Activated T-cell treated with anti-CD3 and anti-CD28 coated beads for 24 hours (primary cell): ENCODE data around the gene AKT3.
"Not testable (repeated sequence)": the region's sequence is repeated elsewhere in the genome, so short reads cannot be mapped to it uniquely, and the experiment has no call there.

Experiments
- DNase-seq: peaks from one replicate; pipeline ENCODE4 v3.0.0-alpha.2; 2020; ENCODE audit warnings: low read depth

The AKT3 gene

GRCh38 chr1:243783714-243784113 lies 66.3 kb downstream of the AKT3 start:
- DNase-seq, result no peak

DNA sequence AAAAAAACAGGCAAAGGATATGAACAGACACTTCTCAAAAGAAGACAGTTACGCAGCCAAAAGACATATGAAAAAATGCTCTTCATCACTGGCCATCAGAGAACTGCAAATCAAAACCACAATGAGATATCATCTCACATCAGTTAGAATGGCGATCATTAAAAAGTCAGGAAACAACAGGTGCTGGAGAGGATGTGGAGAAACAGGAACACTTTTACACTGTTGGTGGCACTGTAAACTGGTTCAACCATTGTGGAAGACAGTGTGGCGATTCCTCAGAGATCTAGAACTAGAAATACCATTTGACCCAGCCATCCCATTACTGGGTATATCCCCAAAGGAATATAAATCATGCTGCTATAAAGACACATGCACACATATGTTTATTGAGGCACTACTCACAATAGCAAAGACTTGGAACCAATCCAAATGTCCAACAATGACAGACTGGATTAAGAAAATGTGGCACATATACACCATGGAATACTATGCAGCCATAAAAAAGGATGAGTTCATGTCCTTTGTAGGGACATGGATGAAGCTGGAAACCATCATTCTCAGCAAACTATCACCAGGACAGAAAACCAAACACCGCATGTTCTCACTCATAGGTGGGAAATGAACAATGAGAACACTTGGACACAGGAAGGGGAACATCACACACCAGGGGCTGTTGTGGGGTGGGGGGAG lies 77.5 kb downstream of the AKT3 start:
- DNase-seq, result not testable (repeated sequence)

DNA sequence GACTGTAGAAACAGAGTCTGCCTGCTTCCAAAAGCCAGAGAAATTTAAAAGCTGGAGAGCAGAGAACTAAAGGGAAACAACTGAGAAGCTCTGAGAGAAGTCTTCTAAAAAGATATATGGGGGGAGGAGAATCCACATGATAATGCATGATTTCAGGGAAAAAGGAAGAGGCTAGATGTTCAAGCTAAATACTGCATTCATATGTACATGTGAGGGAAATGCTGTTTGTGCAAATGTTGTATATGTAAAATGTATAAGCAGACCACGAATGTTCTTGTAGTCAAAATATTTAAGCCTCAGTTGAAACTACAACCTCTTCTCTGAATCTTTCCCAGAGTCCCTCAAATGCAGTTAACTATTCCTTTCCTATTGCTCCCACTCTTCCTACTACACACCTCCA lies 79.2 kb downstream of the AKT3 start:
- DNase-seq, result no peak

- no peak for DNase-seq
Observed at GRCh38 chr1:243765676-243766075, 84.4 kb downstream of the AKT3 start.

DNA sequence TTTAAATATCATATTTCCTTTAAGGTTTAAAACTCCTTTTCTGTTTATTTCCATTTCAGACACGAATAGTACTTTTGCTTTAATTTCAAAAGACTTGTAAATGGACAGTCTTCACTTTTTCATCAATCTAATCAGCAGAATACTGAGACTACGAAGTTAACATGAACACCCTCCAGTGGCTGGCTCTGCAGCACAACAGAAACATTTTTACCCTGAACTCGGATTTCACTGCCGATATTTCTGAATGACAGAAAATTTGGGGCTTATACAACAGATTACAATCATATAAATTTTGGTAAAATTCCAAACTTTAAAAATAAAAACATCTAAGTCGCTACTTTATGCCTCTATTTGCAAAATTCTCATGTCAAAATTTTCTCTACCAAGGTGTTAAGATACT lies 86.2 kb downstream of the AKT3 start:
- no peak for DNase-seq

DNA sequence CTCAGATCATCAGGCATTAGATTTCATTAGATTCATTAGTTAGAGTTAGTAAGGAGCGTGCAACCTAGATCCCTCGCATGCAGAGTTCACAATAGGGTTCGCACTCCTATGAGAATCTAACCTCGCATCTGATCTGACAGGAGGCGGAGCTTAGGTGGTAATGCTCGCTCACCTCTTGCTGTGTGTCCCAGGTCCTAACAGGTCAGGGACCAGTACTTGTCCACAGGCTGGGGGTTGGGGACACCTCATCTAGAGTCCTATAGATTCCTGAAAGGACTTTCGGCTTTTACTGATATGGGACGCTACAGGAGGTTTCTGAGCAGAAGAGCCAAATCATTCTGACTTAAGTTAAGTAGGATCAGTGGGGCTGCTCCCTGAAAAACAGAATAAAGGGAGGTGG lies 91.4 kb downstream of the AKT3 start:
- DNase-seq, result no peak

DNA sequence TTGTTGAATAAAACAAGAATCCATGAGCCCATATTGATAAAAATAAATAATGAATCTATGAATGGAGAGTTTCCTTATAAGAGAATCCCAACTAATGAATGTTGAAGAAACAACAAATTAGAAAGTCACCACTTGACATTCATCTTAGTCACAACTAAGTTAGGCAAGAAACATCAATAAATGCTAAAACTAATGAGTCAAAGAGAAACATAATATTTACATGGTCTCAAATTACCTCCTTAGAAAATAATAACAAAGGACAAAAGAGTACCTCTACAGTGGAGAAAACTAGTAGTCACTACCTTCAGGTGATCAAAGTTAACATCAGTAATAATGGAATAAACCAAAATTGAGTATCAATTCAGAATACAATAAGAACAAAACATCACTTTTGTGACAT lies 93.5 kb downstream of the AKT3 start:
- DNase-seq, result no peak

GRCh38 chr1:243754348-243754747 lies 95.7 kb downstream of the AKT3 start:
- no peak for DNase-seq

DNA sequence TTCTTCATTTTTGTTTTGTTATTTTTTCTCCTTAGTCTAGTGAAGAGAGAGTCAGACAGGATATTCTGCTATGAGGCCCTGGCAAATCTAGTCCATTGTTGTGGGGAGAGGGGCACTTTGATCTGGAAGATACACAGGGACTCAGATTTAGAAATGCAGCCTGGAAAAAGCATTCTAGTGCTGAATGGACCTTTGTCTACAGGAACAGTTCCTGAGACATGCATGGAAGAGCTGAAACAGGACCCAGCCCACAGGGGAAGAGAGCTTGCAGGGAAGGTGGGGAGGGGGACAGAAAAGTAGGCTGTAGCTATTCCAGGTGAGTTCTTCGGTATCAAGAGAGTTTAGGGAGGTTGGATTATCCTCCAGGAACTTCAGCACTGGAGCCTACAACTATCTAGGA lies 98.5 kb downstream of the AKT3 start:
- no peak for DNase-seq

- DNase-seq, result peak; percentile 12
Observed at GRCh38 chr1:243748706-243749283, 101.2 kb downstream of the AKT3 start.

- DNase-seq, result no peak
Observed at GRCh38 chr1:243748227-243748626, 101.8 kb downstream of the AKT3 start.

GRCh38 chr1:243746751-243747150 lies 103.3 kb downstream of the AKT3 start:
- no peak for DNase-seq

DNA sequence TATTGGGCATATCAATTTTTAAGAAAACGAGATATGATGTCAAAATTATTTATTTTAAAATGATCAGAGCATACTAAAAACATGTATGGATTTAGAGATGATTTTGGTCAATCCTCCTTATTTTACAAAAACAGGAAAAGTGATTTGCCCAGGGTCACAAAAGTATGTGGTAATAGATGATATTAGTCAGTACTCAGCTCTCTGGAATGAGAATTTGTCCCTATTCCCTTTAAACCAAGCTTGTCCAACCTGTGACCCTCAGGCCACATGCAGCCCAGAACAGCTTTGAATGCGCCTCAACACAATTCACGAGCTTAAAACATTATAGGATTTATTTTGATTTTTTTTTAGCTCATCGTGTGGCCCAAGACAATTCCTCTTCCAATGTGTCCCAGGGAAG lies 104.7 kb downstream of the AKT3 start:
- DNase-seq, result no peak

- DNase-seq, result no peak
Observed at GRCh38 chr1:243742819-243743218, 107.2 kb downstream of the AKT3 start.

DNA sequence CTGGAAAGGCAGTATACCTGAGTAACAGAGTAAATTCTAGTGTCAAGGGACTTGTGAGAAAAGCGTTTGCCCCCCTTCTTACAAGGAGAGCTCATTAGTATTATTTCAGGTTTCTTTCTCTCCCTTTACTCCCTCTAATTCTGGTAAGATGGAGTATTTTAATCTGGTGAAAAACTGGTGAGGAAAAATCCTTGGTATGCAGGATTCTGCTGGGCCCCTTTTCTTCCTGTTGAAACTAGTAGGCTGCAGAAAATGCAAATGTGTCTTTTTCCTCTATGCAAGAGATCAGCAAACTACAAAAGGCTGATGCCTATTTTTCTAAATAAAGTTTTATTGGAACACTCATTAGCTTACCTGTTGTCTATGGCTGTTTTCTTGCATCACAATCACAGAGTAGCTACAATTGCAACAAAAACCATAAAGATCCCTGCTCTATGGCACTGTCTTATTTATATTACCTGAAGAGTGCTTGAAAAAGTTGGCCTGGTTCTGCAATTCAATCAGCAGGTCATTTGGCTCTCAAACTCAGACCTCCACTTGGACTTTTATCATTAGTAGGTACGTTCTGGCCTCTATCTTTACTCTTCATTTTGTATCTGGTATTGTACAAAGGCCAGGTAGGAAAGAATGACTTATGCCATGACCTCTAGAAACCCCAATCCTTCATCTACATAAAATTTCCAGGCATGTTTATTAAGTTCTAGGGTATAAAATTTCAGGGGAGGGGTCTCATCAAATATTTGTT lies 109.6 kb downstream of the AKT3 start:
- no peak for DNase-seq

DNA sequence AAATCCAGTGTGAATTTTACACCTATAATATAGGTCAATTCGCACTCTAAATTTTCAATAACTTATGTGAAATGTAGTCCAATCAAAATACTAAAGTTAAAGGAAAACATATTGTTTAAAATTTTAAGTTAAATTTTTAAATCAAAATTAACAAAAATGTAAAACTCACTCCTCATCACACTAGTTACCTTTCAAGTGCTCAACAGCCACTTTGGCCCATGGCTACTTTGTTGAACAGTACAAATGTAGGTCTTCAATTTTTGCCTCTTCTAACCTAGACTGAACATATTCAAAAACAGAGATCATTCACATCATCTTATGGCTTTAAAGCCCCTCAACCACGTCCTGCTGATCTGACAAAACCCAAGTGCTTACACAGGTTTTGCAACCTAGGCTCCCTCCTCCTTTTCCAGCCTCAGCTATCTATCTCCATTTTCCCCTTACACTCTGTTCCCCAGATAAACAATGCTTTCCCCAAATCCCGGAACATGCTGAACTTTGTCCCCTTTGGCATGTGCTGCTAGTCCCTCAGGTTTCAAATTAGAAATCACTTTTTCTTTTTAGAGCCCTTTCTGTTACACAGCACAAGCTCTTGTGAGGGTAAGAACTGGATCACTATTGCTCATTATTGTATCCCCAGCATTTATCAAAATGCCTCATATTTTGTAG lies 110.6 kb downstream of the AKT3 start:
- DNase-seq, result no peak

GRCh38 chr1:243738020-243738419 lies 112.0 kb downstream of the AKT3 start:
- DNase-seq, result no peak

DNA sequence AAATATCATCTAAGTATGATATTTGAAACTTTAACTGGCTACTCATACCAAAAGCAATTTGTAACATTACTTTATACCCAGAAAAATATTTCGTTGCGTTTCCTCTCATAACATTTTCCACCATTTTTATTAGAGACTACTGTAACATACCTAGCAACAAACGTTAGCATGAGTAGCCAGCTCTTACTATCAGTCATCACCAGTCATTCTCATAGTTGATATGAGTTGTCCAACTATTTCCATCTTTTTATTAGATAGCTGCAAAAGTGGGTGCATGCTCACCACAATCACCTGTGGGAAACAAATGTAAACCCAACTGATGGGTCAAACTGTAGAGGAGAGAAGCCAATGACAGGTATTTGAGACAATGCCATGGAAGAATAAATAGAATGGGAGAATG lies 114.6 kb downstream of the AKT3 start:
- no peak for DNase-seq

- no peak for DNase-seq
Observed at GRCh38 chr1:243734308-243734695, 115.7 kb downstream of the AKT3 start.

DNA sequence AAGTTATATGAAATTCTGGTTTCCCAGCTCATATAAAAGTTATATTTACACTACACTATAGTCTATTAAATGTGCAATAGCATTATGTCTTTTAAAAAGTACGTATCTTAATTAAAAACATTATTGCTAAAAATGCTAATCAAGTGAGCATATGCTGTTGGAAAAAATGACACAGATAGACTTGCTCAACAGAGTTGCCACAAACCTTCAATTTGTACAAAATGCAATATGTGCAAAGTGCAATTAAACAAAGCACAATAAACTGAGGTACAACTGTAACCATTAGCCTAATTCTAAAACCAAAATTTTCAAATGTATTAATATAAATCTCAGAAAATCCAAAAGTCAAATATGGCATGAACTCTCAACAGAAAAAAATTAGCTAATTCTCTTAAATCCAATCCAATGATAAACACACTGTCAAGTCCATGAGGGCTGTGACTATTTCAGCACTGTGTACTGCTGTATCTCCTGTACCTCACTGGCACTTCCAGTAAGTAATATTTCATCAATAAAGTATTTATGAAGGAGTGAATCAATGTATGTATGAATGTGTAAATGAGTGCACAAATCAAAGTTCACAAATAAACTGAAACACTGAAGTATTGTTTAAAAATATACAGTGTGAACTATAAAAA lies 116.3 kb downstream of the AKT3 start:
- DNase-seq, result no peak

DNA sequence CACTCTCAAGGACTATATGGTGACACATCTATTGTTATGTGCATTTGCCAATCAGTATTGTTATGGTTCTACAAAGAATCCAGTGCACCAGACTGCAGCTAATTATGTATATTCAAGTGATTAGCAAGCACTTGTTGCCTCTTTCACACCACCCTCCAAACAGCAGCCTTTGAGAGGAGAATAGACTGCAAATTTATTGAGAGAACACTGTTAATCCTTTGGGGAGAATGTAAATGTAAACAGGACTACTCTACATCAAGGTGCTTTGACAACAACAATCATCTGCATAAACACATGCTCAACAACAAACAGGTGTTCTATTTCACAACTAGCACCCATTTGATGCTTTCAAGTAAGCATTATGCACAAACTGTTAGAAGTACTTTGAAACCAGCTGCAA lies 117.4 kb downstream of the AKT3 start:
- no peak for DNase-seq

GRCh38 chr1:243731974-243732625 lies 117.9 kb downstream of the AKT3 start:
- DNase-seq, result no peak
